ENCODE measurements around the gene RUNX2. TPM values are rescaled to one million over a fixed set of nuclear protein-coding genes. Genes with fewer than 3 reads are reported as not detected.

The RUNX2 gene
- total RNA-seq, 4 donors from 2014 or later, result 1.4 to 3.6 (median 2.3) TPM

DNA sequence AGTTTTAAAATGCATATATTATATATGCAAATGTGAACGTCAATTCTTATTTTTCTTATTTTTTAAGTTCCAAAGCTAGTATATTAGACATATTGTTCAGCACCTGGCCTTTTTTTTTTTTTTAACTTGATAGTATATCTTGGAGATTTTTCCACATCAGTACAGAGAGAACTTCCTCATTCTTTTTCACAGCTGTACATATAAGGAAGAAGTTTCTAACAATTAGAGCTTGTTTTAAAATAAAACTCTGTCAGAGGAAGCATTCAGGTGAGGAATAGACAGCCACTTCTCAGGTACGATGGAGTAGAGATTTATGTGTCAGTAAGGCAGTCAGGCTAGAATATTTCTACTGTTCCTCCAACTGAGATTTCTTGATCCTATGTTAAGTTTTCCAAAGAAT lies 282.7 kb downstream of the RUNX2 start:
- Histone ChIP-seq H3K4me1 (peaks cover 0 to 74% (median 15%) of the 10 kb centered on the region in 3 donors), H3K27me3 (peaks cover 0 to 4% (median 0%) of the 10 kb centered on the region in 4 donors), H3K9me3 (no peaks in the 10 kb centered on the region), H3K27ac (peak overlapping the region in 2 of 4 donors; percentile 12 to 80), H3K36me3 (no peaks in the 10 kb centered on the region), H3K4me3 (no peak overlapping the region)
- 35 to 67% methylated on average over 2 of the region's 2 CpGs for WGBS, 2 donors
- no peak for DNase-seq
- TF ChIP-seq POLR2A (IDR thresholded peaks at IDR 0.05), result no peak
- TF ChIP-seq, protein P1, sequence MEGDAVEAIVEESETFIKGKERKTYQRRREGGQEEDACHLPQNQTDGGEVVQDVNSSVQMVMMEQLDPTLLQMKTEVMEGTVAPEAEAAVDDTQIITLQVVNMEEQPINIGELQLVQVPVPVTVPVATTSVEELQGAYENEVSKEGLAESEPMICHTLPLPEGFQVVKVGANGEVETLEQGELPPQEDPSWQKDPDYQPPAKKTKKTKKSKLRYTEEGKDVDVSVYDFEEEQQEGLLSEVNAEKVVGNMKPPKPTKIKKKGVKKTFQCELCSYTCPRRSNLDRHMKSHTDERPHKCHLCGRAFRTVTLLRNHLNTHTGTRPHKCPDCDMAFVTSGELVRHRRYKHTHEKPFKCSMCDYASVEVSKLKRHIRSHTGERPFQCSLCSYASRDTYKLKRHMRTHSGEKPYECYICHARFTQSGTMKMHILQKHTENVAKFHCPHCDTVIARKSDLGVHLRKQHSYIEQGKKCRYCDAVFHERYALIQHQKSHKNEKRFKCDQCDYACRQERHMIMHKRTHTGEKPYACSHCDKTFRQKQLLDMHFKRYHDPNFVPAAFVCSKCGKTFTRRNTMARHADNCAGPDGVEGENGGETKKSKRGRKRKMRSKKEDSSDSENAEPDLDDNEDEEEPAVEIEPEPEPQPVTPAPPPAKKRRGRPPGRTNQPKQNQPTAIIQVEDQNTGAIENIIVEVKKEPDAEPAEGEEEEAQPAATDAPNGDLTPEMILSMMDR (IDR thresholded peaks at IDR 0.05), result no peak
- intact Hi-C loops (cut with DNase I), result no loop called here

DNA sequence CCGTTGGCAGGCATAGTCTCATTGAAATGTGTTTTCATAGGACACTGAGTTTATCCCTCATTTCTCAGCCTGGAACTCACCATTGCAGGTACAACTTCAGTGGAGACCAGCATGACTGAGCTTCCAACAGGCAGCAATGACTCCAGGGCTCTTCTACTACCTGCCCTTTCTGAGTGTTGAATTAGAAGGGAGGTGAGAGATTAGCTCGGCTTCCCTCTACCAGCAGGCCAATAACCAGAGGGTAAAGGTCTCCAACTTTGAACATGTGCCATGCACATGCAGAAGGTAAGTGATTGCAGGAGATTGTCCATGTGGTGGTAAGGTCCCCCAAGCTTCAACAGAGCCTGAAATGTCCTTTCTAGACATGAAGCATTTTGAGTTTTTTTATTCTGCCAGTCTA lies 283.4 kb downstream of the RUNX2 start:
- Histone ChIP-seq H3K36me3 (no peaks in the 10 kb centered on the region), H3K27ac (peak overlapping the region in 2 of 4 donors; percentile 12 to 80), H3K4me3 (no peak overlapping the region), H3K4me1 (peaks cover 0 to 68% (median 15%) of the 10 kb centered on the region in 3 donors), H3K27me3 (peaks cover 0 to 4% (median 0%) of the 10 kb centered on the region in 4 donors), H3K9me3 (no peaks in the 10 kb centered on the region)
- intact Hi-C loops (cut with DNase I), result no loop called here
- 100% methylated on average over 1 to 2 of the region's 2 CpGs for WGBS, 2 donors
- DNase-seq, result no peak
- TF ChIP-seq, protein P1 (IDR thresholded peaks at IDR 0.05), result no peak
- no peak for TF ChIP-seq POLR2A (IDR thresholded peaks at IDR 0.05)

DNA sequence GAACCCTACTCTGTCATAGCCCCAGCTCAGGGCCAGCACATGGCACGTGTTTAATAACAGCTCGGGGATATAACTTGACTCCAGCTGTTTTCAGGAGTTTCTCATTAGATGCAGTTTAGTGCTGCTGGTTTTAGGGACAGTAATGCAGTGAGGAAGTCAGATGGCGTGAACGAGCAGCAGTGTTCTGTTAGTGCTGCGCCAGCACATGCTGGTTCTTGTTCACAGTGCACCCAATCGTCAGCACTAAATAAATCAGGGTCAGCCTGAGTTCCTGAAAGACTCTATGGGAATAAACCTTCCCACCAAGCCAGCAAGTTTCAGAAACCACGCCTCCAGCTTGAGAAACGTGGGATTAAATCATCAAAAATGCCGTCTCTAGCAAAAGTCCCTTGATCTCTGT lies 285.5 kb downstream of the RUNX2 start:
- no peak for DNase-seq
- Histone ChIP-seq H3K27ac (peak overlapping the region; percentile 36 to 76 (median 67)), H3K36me3 (no peaks in the 10 kb centered on the region), H3K27me3 (peaks cover 0 to 4% (median 0%) of the 10 kb centered on the region in 4 donors), H3K9me3 (no peaks in the 10 kb centered on the region), H3K4me1 (peaks cover 3 to 57% (median 9%) of the 10 kb centered on the region in 3 donors), H3K4me3 (no peak overlapping the region)
- WGBS, 2 donors, result 18 to 20% methylated on average over 9 of the region's 9 CpGs
- TF ChIP-seq, protein P1 (IDR thresholded peaks at IDR 0.05), result peak in 2 of 6 experiments; percentile 6 to 15
- no peak for TF ChIP-seq POLR2A (IDR thresholded peaks at IDR 0.05)
- intact Hi-C loops (cut with DNase I), result no loop called here

DNA sequence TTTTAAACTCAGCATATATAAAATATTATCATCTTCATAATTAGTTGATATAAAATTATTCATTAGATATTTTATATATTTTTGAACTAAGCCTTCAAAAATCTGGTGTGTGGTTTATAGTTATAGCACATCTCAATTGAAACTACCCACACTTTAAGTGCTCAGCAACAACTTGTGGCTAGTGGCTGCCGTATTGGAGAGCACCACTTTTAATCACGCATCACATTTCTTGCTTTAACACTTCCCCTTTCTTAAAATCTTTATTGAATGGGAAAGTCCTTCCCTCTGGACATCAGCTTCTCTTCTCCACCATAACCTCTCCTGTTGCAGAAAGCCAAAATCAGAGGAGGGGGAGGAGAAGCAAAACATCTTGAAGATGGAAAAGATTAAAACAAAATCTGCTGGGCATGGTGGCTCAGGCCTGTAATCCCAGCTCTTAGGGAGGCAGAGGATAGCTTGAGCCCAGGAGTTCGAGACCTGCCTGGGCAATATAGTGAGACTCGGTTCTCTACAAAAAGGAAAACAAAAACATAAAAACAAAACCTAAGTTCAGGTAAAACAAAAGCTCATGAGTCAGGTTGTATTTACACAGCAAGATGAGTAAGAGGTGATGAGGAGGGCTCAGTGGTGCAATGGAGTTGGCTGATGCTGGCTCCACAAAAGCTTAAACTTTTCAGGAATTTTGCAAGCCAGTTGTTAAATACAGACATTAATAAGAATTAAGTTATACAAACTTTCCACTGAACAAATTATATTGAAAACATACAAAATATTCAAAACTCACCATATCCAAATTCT lies 286.6 kb downstream of the RUNX2 start:
- WGBS, 2 donors, result 54 to 67% methylated on average over 4 of the region's 4 CpGs
- no peak for DNase-seq
- Histone ChIP-seq H3K4me3 (no peak overlapping the region), H3K36me3 (no peaks in the 10 kb centered on the region), H3K9me3 (no peaks in the 10 kb centered on the region), H3K27ac (peak overlapping the region in 2 of 4 donors; percentile 67 to 74), H3K4me1 (peaks cover 3 to 47% (median 5%) of the 10 kb centered on the region in 3 donors), H3K27me3 (peaks cover 0 to 4% (median 0%) of the 10 kb centered on the region in 4 donors)
- TF ChIP-seq, protein P1 (IDR thresholded peaks at IDR 0.05), result no peak
- TF ChIP-seq POLR2A (IDR thresholded peaks at IDR 0.05), result no peak
- intact Hi-C loops (cut with DNase I), result no loop called here

DNA sequence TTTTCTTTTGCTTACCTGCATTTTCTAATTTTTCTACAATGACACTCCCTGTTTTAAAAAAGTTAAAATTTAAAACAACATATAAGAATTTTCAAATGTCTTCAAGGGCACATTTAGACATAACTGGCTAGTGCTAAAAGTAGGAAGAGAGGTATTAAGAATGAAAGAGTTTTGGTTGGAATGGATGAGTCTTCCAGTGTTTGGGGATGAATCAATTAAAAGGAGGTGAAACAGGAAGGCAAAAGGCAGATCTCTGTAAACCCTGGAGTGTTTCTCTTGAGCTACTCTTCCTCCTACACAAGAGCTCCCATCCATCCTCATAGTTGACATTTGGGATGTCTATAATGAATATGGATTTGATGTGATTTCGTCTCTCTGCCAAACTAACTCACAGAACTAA lies 288.1 kb downstream of the RUNX2 start:
- TF ChIP-seq, protein P1 (IDR thresholded peaks at IDR 0.05), result no peak
- TF ChIP-seq POLR2A (IDR thresholded peaks at IDR 0.05), result no peak
- no peak overlapping the region for H3K27ac ChIP-seq
- no peak overlapping the region for H3K4me3 ChIP-seq
- WGBS, 2 donors, result 56 to 57% methylated on average over 1 of the region's 1 CpG
- no peak for DNase-seq
- intact Hi-C loops (cut with DNase I), result no loop called here
- H3K36me3 ChIP-seq, result no peaks in the 10 kb centered on the region
- H3K4me1 ChIP-seq, result peaks cover 0 to 32% (median 3%) of the 10 kb centered on the region in 3 donors
- H3K27me3 ChIP-seq, result peaks cover 0 to 4% (median 0%) of the 10 kb centered on the region in 4 donors
- no peaks in the 10 kb centered on the region for H3K9me3 ChIP-seq

All from esophagus squamous epithelium (tissue), 5 donors.